ENCODE data around the gene CDC73.
"Not testable (repeated sequence)": the region's sequence is repeated elsewhere in the genome, so short reads cannot be mapped to it uniquely, and the experiment has no call there.

The CDC73 gene

DNA sequence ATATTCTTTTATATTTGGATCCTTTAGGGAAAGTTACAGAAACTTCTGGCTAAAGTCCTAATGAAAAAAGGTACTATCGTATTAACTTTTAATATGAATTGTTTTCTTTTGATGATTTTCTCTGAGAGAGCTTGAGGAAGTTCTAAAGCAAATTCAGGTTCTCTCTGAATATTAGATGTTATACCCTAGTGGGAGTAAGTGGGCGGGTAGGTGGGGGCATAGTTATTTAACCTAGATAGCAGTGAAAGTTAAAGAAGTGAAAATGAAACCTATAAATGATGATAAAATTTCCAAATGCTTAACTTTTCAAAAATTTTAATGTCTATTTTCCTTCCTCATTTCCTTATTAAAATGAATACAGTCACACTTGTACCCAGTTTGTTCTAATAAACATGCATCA, 90.8 kb downstream of the CDC73 start:
- H3K4me3 ChIP-seq (ENCODE audit: low read depth, low read length): no peak overlapping the region
- TF ChIP-seq, protein P1, sequence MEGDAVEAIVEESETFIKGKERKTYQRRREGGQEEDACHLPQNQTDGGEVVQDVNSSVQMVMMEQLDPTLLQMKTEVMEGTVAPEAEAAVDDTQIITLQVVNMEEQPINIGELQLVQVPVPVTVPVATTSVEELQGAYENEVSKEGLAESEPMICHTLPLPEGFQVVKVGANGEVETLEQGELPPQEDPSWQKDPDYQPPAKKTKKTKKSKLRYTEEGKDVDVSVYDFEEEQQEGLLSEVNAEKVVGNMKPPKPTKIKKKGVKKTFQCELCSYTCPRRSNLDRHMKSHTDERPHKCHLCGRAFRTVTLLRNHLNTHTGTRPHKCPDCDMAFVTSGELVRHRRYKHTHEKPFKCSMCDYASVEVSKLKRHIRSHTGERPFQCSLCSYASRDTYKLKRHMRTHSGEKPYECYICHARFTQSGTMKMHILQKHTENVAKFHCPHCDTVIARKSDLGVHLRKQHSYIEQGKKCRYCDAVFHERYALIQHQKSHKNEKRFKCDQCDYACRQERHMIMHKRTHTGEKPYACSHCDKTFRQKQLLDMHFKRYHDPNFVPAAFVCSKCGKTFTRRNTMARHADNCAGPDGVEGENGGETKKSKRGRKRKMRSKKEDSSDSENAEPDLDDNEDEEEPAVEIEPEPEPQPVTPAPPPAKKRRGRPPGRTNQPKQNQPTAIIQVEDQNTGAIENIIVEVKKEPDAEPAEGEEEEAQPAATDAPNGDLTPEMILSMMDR (IDR thresholded peaks at IDR 0.05; ENCODE audit: low read depth, low read length): no peak

DNA sequence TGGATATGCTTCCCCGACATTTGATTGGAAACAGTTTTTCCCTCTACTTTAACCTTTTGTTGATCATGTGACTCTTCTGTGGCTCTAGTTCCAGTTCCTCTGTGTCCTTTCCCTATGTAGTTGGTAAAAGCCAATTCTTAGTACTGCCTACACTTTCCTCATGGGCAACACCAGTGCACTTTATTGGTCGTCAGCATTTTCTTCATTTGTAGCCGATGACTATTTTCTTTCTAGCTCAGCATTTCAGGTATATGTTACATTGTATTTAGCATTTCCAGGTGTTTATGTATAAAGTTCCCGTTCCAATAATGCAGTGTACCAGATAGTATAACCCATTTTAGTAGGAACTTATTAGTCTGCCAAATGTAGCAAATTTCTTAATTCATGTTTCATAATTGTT, 92.2 kb downstream of the CDC73 start:
- H3K4me3 ChIP-seq (ENCODE audit: low read depth, low read length): no peak overlapping the region
- TF ChIP-seq, protein P1 (IDR thresholded peaks at IDR 0.05; ENCODE audit: low read depth, low read length): no peak

DNA sequence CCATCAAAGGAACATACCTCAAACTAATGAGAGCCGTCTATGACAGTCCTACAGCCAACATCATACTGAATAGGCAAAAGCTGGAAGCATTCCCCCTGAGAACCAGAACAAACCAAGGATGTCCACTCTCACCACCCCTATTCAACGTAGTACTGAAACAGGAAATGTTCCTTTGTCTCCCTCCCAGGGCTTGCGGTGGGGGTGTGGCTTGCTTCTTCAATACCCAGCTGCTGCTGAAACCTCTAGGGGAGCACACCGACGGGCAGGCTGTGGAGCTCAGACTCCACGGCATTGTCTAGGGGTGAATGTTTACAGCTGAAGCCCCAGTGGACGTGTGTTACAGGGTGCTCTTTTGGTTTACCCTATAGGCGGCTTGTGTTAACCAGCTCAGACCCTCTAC, 95.1 kb downstream of the CDC73 start:
- H3K4me3 ChIP-seq (ENCODE audit: low read depth, low read length): no peak overlapping the region
- TF ChIP-seq, protein P1 (IDR thresholded peaks at IDR 0.05; ENCODE audit: low read depth, low read length): no peak

DNA sequence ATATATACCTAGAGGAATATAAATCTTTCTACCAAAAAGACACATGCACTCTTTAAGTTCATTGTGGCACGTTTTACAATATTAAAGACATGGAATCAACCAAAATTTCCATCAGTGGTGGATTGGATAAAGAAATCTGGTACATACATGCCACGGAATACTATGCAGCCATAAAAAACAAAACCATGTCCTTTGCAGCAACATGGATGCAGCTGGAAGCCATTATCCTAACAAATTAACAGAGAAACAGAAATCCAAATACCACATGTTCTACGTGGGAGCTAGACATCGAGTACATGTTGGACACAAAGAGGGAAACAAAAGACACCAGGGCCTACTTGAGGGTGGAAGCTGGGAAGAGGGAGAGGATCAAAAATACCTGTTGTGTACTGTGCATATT, 97.6 kb downstream of the CDC73 start:
- TF ChIP-seq, protein P1 (IDR thresholded peaks at IDR 0.05; ENCODE audit: low read depth, low read length): no peak
- H3K4me3 ChIP-seq (ENCODE audit: low read depth, low read length): no peak overlapping the region

DNA sequence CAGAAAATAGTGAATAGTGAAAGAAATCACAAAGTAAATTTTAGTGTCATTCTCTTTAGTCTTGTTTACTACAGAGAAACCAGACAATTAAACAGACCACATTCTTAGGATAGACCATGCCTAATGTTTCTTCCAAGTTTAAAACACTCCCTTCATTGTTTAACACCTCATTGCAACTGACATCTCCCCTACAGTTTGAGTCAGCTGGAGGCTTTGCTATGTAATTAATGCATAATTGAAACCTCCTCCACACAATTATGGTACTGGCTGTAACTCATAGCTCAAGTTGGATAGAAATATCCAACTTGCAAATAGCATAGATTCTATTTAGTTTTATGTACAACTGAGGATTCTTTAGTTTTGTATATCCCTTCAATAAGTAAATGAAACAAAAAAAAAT, 99.8 kb downstream of the CDC73 start:
- TF ChIP-seq, protein P1 (IDR thresholded peaks at IDR 0.05; ENCODE audit: low read depth, low read length): no peak
- H3K4me3 ChIP-seq (ENCODE audit: low read depth, low read length): no peak overlapping the region

DNA sequence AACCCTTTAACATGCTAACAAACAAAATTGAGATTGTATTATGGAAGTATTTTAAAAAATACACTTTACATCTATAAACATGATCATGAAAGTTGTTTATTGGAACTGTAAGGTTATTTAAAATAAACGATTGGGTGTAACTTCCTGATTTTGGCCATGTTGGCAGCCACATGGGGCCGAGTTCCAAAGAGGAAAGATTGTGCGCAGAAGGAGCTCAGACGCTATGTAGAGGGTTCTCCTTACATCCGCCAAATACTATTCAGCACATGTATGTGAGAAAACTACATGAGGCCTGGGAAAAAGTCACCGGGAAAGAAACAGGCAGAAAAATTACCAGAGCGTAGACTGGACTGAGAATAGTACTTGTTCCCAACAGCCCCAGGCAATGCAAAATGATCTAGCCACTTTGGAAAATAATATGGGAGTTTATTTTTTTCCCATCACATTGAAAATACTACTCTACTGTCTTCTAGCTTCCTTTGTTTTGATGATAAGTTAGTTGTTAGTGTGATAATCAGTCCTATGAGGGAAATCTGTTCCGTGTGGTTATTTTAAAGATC, 100.3 kb downstream of the CDC73 start:
- H3K4me3 ChIP-seq (ENCODE audit: low read depth, low read length): no peak overlapping the region
- TF ChIP-seq, protein P1 (IDR thresholded peaks at IDR 0.05; ENCODE audit: low read depth, low read length): no peak

DNA sequence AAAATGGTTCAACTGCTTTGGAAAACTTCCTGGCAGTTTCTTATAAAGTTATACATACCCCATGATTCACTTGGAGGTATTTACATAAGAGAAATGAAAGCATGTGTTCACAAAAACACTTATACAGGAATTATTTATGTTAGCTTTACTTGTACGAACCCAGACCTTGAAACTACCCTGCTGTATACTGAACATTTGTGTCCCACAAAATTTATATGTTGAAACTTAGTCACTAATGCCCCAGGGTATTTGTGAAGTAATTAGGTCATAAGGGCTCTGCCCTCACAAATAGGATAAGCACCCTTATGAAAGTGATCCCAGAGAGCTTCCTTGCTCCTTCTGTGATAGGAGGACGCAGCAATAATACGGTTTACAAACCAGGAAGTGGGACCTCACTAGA, 107.3 kb downstream of the CDC73 start:
- TF ChIP-seq, protein P1 (IDR thresholded peaks at IDR 0.05; ENCODE audit: low read depth, low read length): no peak
- H3K4me3 ChIP-seq (ENCODE audit: low read depth, low read length): no peak overlapping the region

DNA sequence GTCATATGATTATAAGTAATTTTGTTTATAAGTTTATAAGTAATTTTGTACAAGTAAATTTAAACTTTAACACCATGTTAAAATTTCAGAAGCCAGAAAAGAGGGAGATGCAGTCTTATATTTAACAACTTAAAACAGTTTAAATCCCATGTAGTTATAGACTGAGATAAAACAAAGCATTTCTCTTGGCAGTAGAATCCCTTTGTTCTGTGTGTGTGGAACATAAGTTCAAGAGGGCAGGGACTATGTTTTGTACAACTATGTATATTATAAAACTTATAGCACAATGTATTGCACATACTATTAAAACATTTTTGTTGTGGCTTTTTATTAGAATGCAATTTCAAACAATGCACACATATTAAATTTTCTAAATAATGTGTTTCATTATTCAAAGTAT, 109.3 kb downstream of the CDC73 start:
- H3K4me3 ChIP-seq (ENCODE audit: low read depth, low read length): not testable (repeated sequence)

All from WI38 (cell line).